AG10803 (cell line): Measurements from ENCODE around the gene OCA2.

Source experiments
- DNase-seq: peaks from one replicate; pipeline ENCODE4 v3.0.0; 2010; ENCODE audit warnings: low read depth
- H3K4me3 ChIP-seq: 2 replicates; pipeline ENCODE4 v1.5.1; 2011; ENCODE audit warnings: mild to moderate bottlenecking, low read length, control low read depth
- CTCF ChIP-seq: conservative IDR thresholded peaks from 2 replicates; pipeline ENCODE4 v1.5.1; 2011; ENCODE audit warnings: mild to moderate bottlenecking, low read length, control low read depth, inconsistent platforms

Gene OCA2

GRCh38 chr15:28131946-28132345 is 32.8 kb upstream of the OCA2 start:
- TF ChIP-seq CTCF: no peak
- no peak for DNase-seq
- no peak overlapping the region for H3K4me3 ChIP-seq

- H3K4me3 ChIP-seq: no peak overlapping the region
- DNase-seq: no peak
- TF ChIP-seq CTCF: no peak
These were observed 32.3 kb upstream of the OCA2 start for GRCh38 chr15:28131400-28131799.

GRCh38 chr15:28130651-28131050 is 31.5 kb upstream of the OCA2 start:
- no peak overlapping the region for H3K4me3 ChIP-seq
- no peak for TF ChIP-seq CTCF
- DNase-seq: no peak

- no peak overlapping the region for H3K4me3 ChIP-seq
- no peak for TF ChIP-seq CTCF
These were observed 30.2 kb upstream of the OCA2 start for GRCh38 chr15:28129231-28129848.

GRCh38 chr15:28128031-28128430 is 28.9 kb upstream of the OCA2 start:
- no peak for DNase-seq
- no peak overlapping the region for H3K4me3 ChIP-seq
- no peak for TF ChIP-seq CTCF

More at GRCh38 chr15:28129231-28129848, 30.2 kb upstream of the OCA2 start:
- no peak for DNase-seq

GRCh38 chr15:28127036-28127435 is 27.9 kb upstream of the OCA2 start:
- H3K4me3 ChIP-seq: no peak overlapping the region
- TF ChIP-seq CTCF: no peak
- DNase-seq: no peak
